HEK293 (cell line): ENCODE data around the gene AAR2.

Experiments used
- CTCF ChIA-PET: fragments of 350-600 bp; formaldehyde crosslinking; extraction: SDS; loops from one replicate; lab custom pipeline; 2021; ENCODE audit warnings: antibody characterized with exemption; lab: Yijun Ruan, JAX
- POLR2A ChIA-PET: fragments of 300-600 bp; formaldehyde crosslinking; extraction: SDS; loops from one replicate; lab custom pipeline; 2020; ENCODE audit warnings: antibody characterized with exemption, inconsistent platforms; lab: Yijun Ruan, JAX
- H3K27ac ChIP-seq: fragments of 200-500 bp; sonication (Bioruptor generic); 2 replicates; pipeline ENCODE4 v1.5.1; 2014; ENCODE audit warnings: low read depth, low read length, control low read depth, inconsistent platforms; ENCODE audit errors: extremely low read depth
- H3K36me3 ChIP-seq, 2 experiments: fragments of 200-500 bp in 1 of 2; sonication (Bioruptor generic) in 1 of 2; 1 replicate in 1 of 2; 2 replicates in 1 of 2; pipeline ENCODE4 v1.5.1; 2014 to 2017; ENCODE audit warnings: inconsistent platforms in 2 of 2, low read length in 2 of 2; ENCODE audit not compliant: control insufficient read depth in 2 of 2, insufficient read depth in 1 of 2
- H3K4me1 ChIP-seq: fragments of 200-500 bp; sonication (Bioruptor generic); 2 replicates; pipeline ENCODE4 v1.5.1; 2014; ENCODE audit warnings: mild to moderate bottlenecking, low read length, inconsistent platforms; ENCODE audit not compliant: control insufficient read depth, insufficient read depth
- H3K4me3 ChIP-seq: 2 replicates; pipeline ENCODE4 v1.5.1; 2011; ENCODE audit warnings: low read depth, mild to moderate bottlenecking, control low read depth, low read length, moderate library complexity
- H3K9me3 ChIP-seq: fragments of 200-500 bp; sonication (Bioruptor generic); 2 replicates; pipeline ENCODE4 v1.5.1; 2014; ENCODE audit warnings: low read depth, low read length, inconsistent platforms; ENCODE audit not compliant: control insufficient read depth, insufficient read depth
- BCL11A ChIP-seq: fragments of 450-650 bp; formaldehyde crosslinking; IDR thresholded peaks from 2 replicates; pipeline ENCODE4 v1.5.1; 2016; ENCODE audit warnings: low read depth, missing biosample characterization, missing genetic modification characterization
- BCL11B ChIP-seq: fragments of 450-650 bp; formaldehyde crosslinking; IDR thresholded peaks from 2 replicates; pipeline ENCODE4 v1.5.1; 2016; ENCODE audit warnings: low read depth, missing biosample characterization, missing genetic modification characterization
- GLI2 ChIP-seq: fragments of 450-650 bp; formaldehyde crosslinking; IDR thresholded peaks from 2 replicates; pipeline ENCODE4; 2017; ENCODE audit warnings: missing biosample characterization, missing genetic modification characterization, low read depth, borderline replicate concordance
- GLI4 ChIP-seq: fragments of 450-650 bp; formaldehyde crosslinking; IDR thresholded peaks from 2 replicates; pipeline ENCODE4 v1.5.1; 2016; ENCODE audit warnings: missing biosample characterization, missing genetic modification characterization
- HOXD13 ChIP-seq: sonication (generic); formaldehyde crosslinking; IDR thresholded peaks from 2 replicates; pipeline ENCODE4 v1.8.0; 2022; ENCODE audit warnings: missing genetic modification reagents, borderline replicate concordance
- KLF16 ChIP-seq: fragments of 450-650 bp; formaldehyde crosslinking; IDR thresholded peaks from 2 replicates; pipeline ENCODE4 v1.5.1; 2017; ENCODE audit warnings: missing biosample characterization, missing genetic modification characterization
- SALL2 ChIP-seq: fragments of 450-650 bp; formaldehyde crosslinking; IDR thresholded peaks from 2 replicates; pipeline ENCODE4 v1.5.0; 2017; ENCODE audit warnings: missing biosample characterization, mild to moderate bottlenecking, missing genetic modification characterization, borderline replicate concordance
- TRIM28 ChIP-seq: IDR thresholded peaks from 2 replicates; pipeline ENCODE4 v1.6.1; 2011; ENCODE audit warnings: low read length, control low read depth, borderline replicate concordance
- YY1 ChIP-seq: fragments of 450-650 bp; formaldehyde crosslinking; IDR thresholded peaks from 2 replicates; pipeline ENCODE4 v1.5.1; 2018; ENCODE audit warnings: missing biosample characterization, missing genetic modification characterization
- ZBTB17 ChIP-seq: fragments of 450-650 bp; formaldehyde crosslinking; IDR thresholded peaks from 2 replicates; pipeline ENCODE4 v1.5.1; 2016; ENCODE audit warnings: missing biosample characterization, missing genetic modification characterization
- ZIC2 ChIP-seq: fragments of 450-650 bp; formaldehyde crosslinking; IDR thresholded peaks from 2 replicates; pipeline ENCODE4 v1.5.1; 2016; ENCODE audit warnings: missing biosample characterization, missing genetic modification characterization
- ZNF10 ChIP-seq: fragments of 450-650 bp; formaldehyde crosslinking; IDR thresholded peaks from 2 replicates; pipeline ENCODE4 v1.5.1; 2017; ENCODE audit warnings: missing biosample characterization, missing genetic modification characterization
- ZNF121 ChIP-seq: fragments of 450-650 bp; formaldehyde crosslinking; IDR thresholded peaks from 2 replicates; pipeline ENCODE4 v1.5.1; 2016; ENCODE audit warnings: missing biosample characterization, missing genetic modification characterization
- ZNF138 ChIP-seq: fragments of 450-650 bp; formaldehyde crosslinking; IDR thresholded peaks from 2 replicates; pipeline ENCODE4 v1.5.1; 2016; ENCODE audit warnings: missing biosample characterization, missing genetic modification characterization, borderline replicate concordance
- ZNF211 ChIP-seq: fragments of 450-650 bp; formaldehyde crosslinking; IDR thresholded peaks from 2 replicates; pipeline ENCODE4 v1.5.1; 2016; ENCODE audit warnings: low read depth, missing biosample characterization, missing genetic modification characterization
- ZNF366 ChIP-seq: fragments of 450-650 bp; formaldehyde crosslinking; conservative IDR thresholded peaks from 2 replicates; pipeline ENCODE4 v1.5.1; 2016; ENCODE audit warnings: missing biosample characterization, missing genetic modification characterization
- ZNF37A ChIP-seq: fragments of 450-650 bp; IDR thresholded peaks from 2 replicates; pipeline ENCODE4 v1.5.1; 2018; ENCODE audit warnings: missing biosample characterization, missing genetic modification characterization
- ZNF404 ChIP-seq: fragments of 450-650 bp; formaldehyde crosslinking; IDR thresholded peaks from 2 replicates; pipeline ENCODE4 v1.5.1; 2017; ENCODE audit warnings: missing biosample characterization, missing genetic modification characterization
- ZNF416 ChIP-seq: fragments of 450-650 bp; formaldehyde crosslinking; IDR thresholded peaks from 2 replicates; pipeline ENCODE4 v1.5.1; 2016; ENCODE audit warnings: missing biosample characterization, missing genetic modification characterization
- ZNF426 ChIP-seq: fragments of 450-650 bp; formaldehyde crosslinking; IDR thresholded peaks from 2 replicates; pipeline ENCODE4 v1.5.1; 2017; ENCODE audit warnings: missing biosample characterization, missing genetic modification characterization, mild to moderate bottlenecking, inconsistent platforms, moderate library complexity
- ZNF529 ChIP-seq: fragments of 450-650 bp; formaldehyde crosslinking; IDR thresholded peaks from 2 replicates; pipeline ENCODE4 v1.5.1; 2017; ENCODE audit warnings: missing genetic modification characterization, missing biosample characterization; ENCODE audit not compliant: insufficient replicate concordance
- ZNF555 ChIP-seq: fragments of 450-650 bp; formaldehyde crosslinking; conservative IDR thresholded peaks from 2 replicates; pipeline ENCODE4 v1.5.1; 2017; ENCODE audit warnings: missing biosample characterization, mild to moderate bottlenecking, missing genetic modification characterization, inconsistent platforms
- ZNF585B ChIP-seq: fragments of 450-650 bp; formaldehyde crosslinking; IDR thresholded peaks from 2 replicates; pipeline ENCODE4 v1.5.1; 2016; ENCODE audit warnings: missing biosample characterization, missing genetic modification characterization
- ZNF623 ChIP-seq: fragments of 450-650 bp; formaldehyde crosslinking; IDR thresholded peaks from 2 replicates; pipeline ENCODE4 v1.5.1; 2016; ENCODE audit warnings: missing biosample characterization, missing genetic modification characterization
- ZNF624 ChIP-seq: fragments of 450-650 bp; formaldehyde crosslinking; IDR thresholded peaks from 2 replicates; pipeline ENCODE4 v1.5.1; 2017; ENCODE audit warnings: missing biosample characterization, missing genetic modification characterization
- ZNF670 ChIP-seq: fragments of 450-650 bp; formaldehyde crosslinking; IDR thresholded peaks from 2 replicates; pipeline ENCODE4 v1.5.1; 2016; ENCODE audit warnings: missing biosample characterization, missing genetic modification characterization, low read depth
- ZNF776 ChIP-seq: fragments of 450-650 bp; formaldehyde crosslinking; IDR thresholded peaks from 2 replicates; pipeline ENCODE4 v1.5.0; 2017; ENCODE audit warnings: missing biosample characterization, missing genetic modification characterization, borderline replicate concordance
- TF ChIP-seq, protein P1 (sequence below): fragments of 450-650 bp; formaldehyde crosslinking; IDR thresholded peaks from 2 replicates; pipeline ENCODE4 v1.5.1; 2016; ENCODE audit warnings: missing biosample characterization, missing genetic modification characterization
- TF ChIP-seq, protein P2 (sequence below): fragments of 450-650 bp; formaldehyde crosslinking; IDR thresholded peaks from 2 replicates; pipeline ENCODE4 v1.5.1; 2017; ENCODE audit warnings: missing biosample characterization, mild to moderate bottlenecking, missing genetic modification characterization, moderate library complexity
- TF ChIP-seq, protein P3 (sequence below): fragments of 450-650 bp; formaldehyde crosslinking; IDR thresholded peaks from 2 replicates; pipeline ENCODE4 v1.5.1; 2016; ENCODE audit warnings: missing biosample characterization, missing genetic modification characterization, borderline replicate concordance

AAR2 gene

DNA sequence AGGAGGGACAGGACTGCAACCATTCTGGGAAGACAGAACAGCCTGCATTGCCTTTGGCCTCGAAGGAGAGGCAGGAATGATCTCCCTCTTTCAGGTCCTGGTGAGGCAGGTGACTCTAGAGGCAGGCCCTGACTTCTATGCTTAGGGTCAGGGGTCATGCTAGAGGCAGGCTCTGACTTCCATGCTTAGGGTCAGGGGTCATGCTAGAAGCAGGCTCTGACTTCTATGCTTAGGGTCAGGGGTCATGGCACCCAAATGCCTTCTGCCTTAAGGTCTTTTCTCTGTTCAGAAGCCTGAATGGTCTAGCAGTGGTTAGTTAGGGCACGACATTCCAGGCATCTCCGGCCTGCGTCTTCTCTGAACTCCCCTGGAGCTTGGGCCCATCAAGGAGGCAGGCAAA lies 35.1 kb upstream of the AAR2 start:
- H3K36me3 ChIP-seq = peaks cover 0 to 38% of the 10 kb centered on the region in 2 experiments; a peak in 2 of 3 replicates
- no peak overlapping the region for H3K27ac ChIP-seq
- H3K9me3 ChIP-seq = no peaks in the 10 kb centered on the region
- ChIA-PET POLR2A (no interaction called here), CTCF (interaction anchor here (0.5 to 7.9 kb wide), 11 partner anchors 8 to 238 kb away, joined by 3 to 101 read pairs (median 7); no protein-coding TSS in a partner anchor)
- no peak for TF ChIP-seq ZNF670
- no peak for TF ChIP-seq ZNF10 (tag by site-specific recombination)
- TF ChIP-seq ZNF366 = no peak
- no peak for TF ChIP-seq ZIC2
- TF ChIP-seq ZNF529 (tag by site-specific recombination) = no peak
- no peak for TF ChIP-seq ZNF121 (tag by site-specific recombination)
- no peak for TF ChIP-seq ZNF416
- no peak for TF ChIP-seq ZNF211 (tag by site-specific recombination)
- TF ChIP-seq ZNF585B (tag by site-specific recombination) = no peak
- TF ChIP-seq ZNF776 (tag by site-specific recombination) = no peak
- TF ChIP-seq ZBTB17 (tag by site-specific recombination) = no peak
- no peak for TF ChIP-seq ZNF404
- no peak for TF ChIP-seq ZNF426 (tag by site-specific recombination)
- no peak for TF ChIP-seq TRIM28
- no peak for TF ChIP-seq ZNF623 (tag by site-specific recombination)
- no peak for TF ChIP-seq ZNF37A (tag by site-specific recombination)
- TF ChIP-seq, protein P1, sequence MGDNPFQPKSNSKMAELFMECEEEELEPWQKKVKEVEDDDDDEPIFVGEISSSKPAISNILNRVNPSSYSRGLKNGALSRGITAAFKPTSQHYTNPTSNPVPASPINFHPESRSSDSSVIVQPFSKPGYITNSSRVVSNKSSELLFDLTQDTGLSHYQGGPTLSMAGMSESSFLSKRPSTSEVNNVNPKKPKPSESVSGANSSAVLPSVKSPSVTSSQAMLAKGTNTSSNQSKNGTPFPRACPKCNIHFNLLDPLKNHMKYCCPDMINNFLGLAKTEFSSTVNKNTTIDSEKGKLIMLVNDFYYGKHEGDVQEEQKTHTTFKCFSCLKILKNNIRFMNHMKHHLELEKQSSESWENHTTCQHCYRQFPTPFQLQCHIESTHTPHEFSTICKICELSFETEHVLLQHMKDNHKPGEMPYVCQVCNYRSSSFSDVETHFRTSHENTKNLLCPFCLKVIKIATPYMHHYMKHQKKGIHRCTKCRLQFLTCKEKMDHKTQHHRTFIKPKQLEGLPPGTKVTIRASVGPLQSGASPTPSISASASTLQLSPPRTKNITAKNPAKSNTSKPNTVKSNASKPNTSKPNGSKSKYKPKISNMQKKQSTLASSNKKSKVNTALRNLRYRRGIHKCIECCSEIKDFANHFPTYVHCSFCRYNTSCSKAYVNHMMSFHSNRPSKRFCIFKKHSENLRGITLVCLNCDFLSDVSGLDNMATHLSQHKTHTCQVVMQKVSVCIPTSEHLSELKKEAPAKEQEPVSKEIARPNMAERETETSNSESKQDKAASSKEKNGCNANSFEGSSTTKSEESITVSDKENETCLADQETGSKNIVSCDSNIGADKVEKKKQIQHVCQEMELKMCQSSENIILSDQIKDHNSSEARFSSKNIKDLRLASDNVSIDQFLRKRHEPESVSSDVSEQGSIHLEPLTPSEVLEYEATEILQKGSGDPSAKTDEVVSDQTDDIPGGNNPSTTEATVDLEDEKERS = no peak
- no peaks in the 10 kb centered on the region for H3K4me1 ChIP-seq
- no peak overlapping the region for H3K4me3 ChIP-seq

DNA sequence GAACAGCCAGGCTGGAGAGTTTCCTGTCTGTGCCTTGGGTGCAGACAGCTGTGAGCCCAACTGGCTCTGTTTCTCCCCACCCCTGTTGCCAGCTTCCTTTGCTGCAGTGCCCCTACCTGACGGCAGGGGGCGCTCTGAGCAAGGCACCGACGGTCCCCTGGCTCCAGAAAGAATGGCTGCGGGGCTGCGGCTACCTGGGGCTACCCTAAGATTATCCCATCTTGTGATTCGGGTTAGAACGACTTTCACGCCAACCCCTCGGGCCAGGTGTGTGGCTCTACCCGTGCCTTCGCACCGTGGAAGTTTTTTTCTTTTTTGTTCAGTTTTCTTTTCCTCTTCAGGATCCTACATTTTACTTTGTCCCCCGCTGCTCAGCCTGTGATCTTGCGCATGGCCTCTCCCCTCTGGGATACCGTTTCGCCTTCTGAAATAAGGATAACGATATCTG lies 33.4 kb upstream of the AAR2 start:
- peaks cover 0 to 39% of the 10 kb centered on the region in 2 experiments; a peak in 2 of 3 replicates for H3K36me3 ChIP-seq
- H3K4me3 ChIP-seq = no peak overlapping the region
- H3K4me1 ChIP-seq = no peaks in the 10 kb centered on the region
- H3K9me3 ChIP-seq = no peaks in the 10 kb centered on the region
- ChIA-PET POLR2A (interaction anchor here (0.7 kb wide), 1 partner anchor 55 kb away, joined by 3 read pairs; no protein-coding TSS in a partner anchor), CTCF (interaction anchor here (0.5 to 7.9 kb wide), 39 partner anchors 10 to 842 kb away, joined by 3 to 101 read pairs (median 4); partner anchors contain the start of genes AAR2 and CNBD2)
- no peak overlapping the region for H3K27ac ChIP-seq
- TF ChIP-seq ZNF138 (tag by site-specific recombination) = no peak
- TF ChIP-seq ZNF366 = no peak
- TF ChIP-seq GLI2 (tag by site-specific recombination) = no peak
- TF ChIP-seq ZNF555 (tag by site-specific recombination) = no peak
- no peak for TF ChIP-seq SALL2 (tag by site-specific recombination)
- TF ChIP-seq, protein P2, sequence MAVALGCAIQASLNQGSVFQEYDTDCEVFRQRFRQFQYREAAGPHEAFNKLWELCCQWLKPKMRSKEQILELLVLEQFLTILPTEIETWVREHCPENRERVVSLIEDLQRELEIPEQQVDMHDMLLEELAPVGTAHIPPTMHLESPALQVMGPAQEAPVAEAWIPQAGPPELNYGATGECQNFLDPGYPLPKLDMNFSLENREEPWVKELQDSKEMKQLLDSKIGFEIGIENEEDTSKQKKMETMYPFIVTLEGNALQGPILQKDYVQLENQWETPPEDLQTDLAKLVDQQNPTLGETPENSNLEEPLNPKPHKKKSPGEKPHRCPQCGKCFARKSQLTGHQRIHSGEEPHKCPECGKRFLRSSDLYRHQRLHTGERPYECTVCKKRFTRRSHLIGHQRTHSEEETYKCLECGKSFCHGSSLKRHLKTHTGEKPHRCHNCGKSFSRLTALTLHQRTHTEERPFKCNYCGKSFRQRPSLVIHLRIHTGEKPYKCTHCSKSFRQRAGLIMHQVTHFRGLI = peak; percentile 61; the same call in 1 of the 2 replicates
- no peak for TF ChIP-seq ZNF624 (tag by site-specific recombination)
- no peak for TF ChIP-seq HOXD13 (CRISPR knock-in tag)
- TF ChIP-seq KLF16 (tag by site-specific recombination) = no peak
- no peak for TF ChIP-seq BCL11A
- 0 out of 2 replicates have a peak, but pooled peaks have one; percentile 29 for TF ChIP-seq YY1
- TF ChIP-seq GLI4 (tag by site-specific recombination) = no peak
- TF ChIP-seq BCL11B = no peak
- TF ChIP-seq, protein P3, sequence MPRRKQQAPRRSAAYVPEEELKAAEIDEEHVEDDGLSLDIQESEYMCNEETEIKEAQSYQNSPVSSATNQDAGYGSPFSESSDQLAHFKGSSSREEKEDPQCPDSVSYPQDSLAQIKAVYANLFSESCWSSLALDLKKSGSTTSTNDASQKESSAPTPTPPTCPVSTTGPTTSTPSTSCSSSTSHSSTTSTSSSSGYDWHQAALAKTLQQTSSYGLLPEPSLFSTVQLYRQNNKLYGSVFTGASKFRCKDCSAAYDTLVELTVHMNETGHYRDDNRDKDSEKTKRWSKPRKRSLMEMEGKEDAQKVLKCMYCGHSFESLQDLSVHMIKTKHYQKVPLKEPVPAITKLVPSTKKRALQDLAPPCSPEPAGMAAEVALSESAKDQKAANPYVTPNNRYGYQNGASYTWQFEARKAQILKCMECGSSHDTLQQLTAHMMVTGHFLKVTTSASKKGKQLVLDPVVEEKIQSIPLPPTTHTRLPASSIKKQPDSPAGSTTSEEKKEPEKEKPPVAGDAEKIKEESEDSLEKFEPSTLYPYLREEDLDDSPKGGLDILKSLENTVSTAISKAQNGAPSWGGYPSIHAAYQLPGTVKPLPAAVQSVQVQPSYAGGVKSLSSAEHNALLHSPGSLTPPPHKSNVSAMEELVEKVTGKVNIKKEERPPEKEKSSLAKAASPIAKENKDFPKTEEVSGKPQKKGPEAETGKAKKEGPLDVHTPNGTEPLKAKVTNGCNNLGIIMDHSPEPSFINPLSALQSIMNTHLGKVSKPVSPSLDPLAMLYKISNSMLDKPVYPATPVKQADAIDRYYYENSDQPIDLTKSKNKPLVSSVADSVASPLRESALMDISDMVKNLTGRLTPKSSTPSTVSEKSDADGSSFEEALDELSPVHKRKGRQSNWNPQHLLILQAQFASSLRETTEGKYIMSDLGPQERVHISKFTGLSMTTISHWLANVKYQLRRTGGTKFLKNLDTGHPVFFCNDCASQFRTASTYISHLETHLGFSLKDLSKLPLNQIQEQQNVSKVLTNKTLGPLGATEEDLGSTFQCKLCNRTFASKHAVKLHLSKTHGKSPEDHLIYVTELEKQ (tag by site-specific recombination) = no peak
